Measurements from ENCODE around the gene CDC42EP5.
A peak's percentile ranks its signal among the peaks of the same experiment; 100 is the strongest.

- TF ChIP-seq MAX (IDR thresholded peaks at IDR 0.05) (no peak), ATF3 (IDR thresholded peaks at IDR 0.05) (no peak), RXRA (IDR thresholded peaks at IDR 0.05) (peak in 1 of 2 donors; percentile 55)
- TF ChIP-seq, protein P1, sequence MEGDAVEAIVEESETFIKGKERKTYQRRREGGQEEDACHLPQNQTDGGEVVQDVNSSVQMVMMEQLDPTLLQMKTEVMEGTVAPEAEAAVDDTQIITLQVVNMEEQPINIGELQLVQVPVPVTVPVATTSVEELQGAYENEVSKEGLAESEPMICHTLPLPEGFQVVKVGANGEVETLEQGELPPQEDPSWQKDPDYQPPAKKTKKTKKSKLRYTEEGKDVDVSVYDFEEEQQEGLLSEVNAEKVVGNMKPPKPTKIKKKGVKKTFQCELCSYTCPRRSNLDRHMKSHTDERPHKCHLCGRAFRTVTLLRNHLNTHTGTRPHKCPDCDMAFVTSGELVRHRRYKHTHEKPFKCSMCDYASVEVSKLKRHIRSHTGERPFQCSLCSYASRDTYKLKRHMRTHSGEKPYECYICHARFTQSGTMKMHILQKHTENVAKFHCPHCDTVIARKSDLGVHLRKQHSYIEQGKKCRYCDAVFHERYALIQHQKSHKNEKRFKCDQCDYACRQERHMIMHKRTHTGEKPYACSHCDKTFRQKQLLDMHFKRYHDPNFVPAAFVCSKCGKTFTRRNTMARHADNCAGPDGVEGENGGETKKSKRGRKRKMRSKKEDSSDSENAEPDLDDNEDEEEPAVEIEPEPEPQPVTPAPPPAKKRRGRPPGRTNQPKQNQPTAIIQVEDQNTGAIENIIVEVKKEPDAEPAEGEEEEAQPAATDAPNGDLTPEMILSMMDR (IDR thresholded peaks at IDR 0.05; ENCODE audit: low read depth, low read length, missing input control), result no peak
These were observed 28.4 kb downstream of the CDC42EP5 start for GRCh38 chr19:54444737-54445136.
